BLaER1 treated with 17β-estradiol and CSF1 and Interleukin-3, amounts not matched to agents 10 nM and 100 nM (cell line): ENCODE data around the gene MAPK8IP1.

Experiments used
- H3K27ac ChIP-seq, 11 experiments: shearing (Covaris generic); formaldehyde crosslinking; 2 replicates each; pipeline ENCODE4 v1.8.1; 2022
- H3K27me3 ChIP-seq, 11 experiments: shearing (Covaris generic); formaldehyde crosslinking; 2 replicates each; pipeline ENCODE4 v1.8.1; 2022
- H3K36me3 ChIP-seq, 11 experiments: shearing (Covaris generic); formaldehyde crosslinking; 2 replicates each; pipeline ENCODE4 v1.8.1; 2022
- H3K4me1 ChIP-seq, 10 experiments: shearing (Covaris generic); formaldehyde crosslinking; 2 replicates each; pipeline ENCODE4 v1.8.1; 2022
- H3K4me2 ChIP-seq, 11 experiments: shearing (Covaris generic); formaldehyde crosslinking; 2 replicates each; pipeline ENCODE4 v1.8.1; 2022
- H3K4me3 ChIP-seq, 10 experiments: shearing (Covaris generic); formaldehyde crosslinking; 2 replicates each; pipeline ENCODE4 v1.8.1; 2022
- H3K9ac ChIP-seq, 11 experiments: shearing (Covaris generic); formaldehyde crosslinking; 2 replicates each; pipeline ENCODE4 v1.8.1; 2022
- H3K9me3 ChIP-seq, 11 experiments: shearing (Covaris generic); formaldehyde crosslinking; replicated peaks in 1 of 11; 2 replicates each; pipeline ENCODE4 v1.8.1; 2022
- H4K20me1 ChIP-seq, 11 experiments: shearing (Covaris generic); formaldehyde crosslinking; 2 replicates each; pipeline ENCODE4 v1.8.1; 2022
- Cebpa-rat ChIP-seq, 11 experiments: shearing (Covaris generic); IDR thresholded peaks; 2 replicates each; pipeline ENCODE4 v1.8.1; 2022

The MAPK8IP1 gene

DNA sequence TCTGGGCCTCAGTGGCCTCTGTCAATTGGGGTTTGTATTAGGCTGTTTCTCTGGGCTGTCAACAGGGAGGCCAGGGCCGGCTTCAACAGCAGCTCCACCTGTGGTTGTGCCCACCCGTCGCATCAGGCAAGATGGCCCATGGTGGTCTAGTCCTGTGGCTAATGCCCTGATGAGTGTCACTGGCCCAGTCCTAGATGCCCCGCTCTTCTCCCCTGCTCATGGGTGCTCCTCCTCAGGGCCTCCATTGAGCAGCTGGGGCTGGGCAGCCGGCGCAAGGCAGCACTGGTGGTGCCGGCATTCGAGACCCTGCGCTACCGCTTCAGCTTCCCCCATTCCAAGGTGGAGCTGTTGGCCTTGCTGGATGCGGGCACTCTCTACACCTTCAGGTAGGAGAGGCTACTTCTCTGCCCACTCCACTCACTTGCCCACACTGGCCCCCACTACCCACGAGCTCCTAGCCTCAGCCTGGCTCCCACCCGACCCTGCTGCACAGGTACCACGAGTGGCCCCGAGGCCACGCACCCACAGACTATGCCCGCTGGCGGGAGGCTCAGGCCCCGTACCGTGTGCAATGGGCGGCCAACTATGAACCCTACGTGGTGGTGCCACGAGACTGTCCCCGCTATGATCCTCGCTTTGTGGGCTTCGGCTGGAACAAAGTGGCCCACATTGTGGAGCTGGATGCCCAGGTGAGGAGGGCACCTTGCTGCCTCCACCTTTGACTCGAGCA is 42.4 kb downstream of the MAPK8IP1 start:
- Histone ChIP-seq H3K36me3 (peaks cover 0 to 9% (median 0%) of the 10 kb centered on the region in 11 experiments; a peak in 4 of 22 replicates), H3K27ac (peak overlapping the region in 6 of 11 experiments; percentile 24 to 88 (median 82); a peak in 5 of 22 replicates), H4K20me1 (peaks cover 0 to 42% (median 12%) of the 10 kb centered on the region in 11 experiments; a peak in 16 of 22 replicates), H3K9me3 (no peaks in the 10 kb centered on the region), H3K4me3 (no peak overlapping the region), H3K9ac (no peak overlapping the region; a peak in 2 of 22 replicates), H3K27me3 (peaks cover 10 to 26% (median 23%) of the 10 kb centered on the region in 11 experiments), H3K4me2 (peak overlapping the region in 9 of 11 experiments; percentile 86 to 99 (median 95); a peak in 18 of 22 replicates), H3K4me1 (peaks cover 50 to 99% (median 90%) of the 10 kb centered on the region in 10 experiments)
- TF ChIP-seq Cebpa-rat (IDR thresholded peaks at IDR 0.05), result no peak

GRCh38 chr11:45928535-45929215 is 43.2 kb downstream of the MAPK8IP1 start:
- Histone ChIP-seq H3K4me2 (peak overlapping the region in 10 of 11 experiments; percentile 8 to 99 (median 95); a peak in 18 of 22 replicates), H3K27me3 (peaks cover 3 to 21% (median 15%) of the 10 kb centered on the region in 11 experiments; a peak in 13 of 22 replicates), H3K4me3 (no peak overlapping the region), H3K36me3 (peaks cover 0 to 11% (median 0%) of the 10 kb centered on the region in 11 experiments; a peak in 5 of 22 replicates), H3K4me1 (peaks cover 51 to 99% (median 90%) of the 10 kb centered on the region in 10 experiments), H3K9me3 (no peaks in the 10 kb centered on the region), H3K27ac (peak overlapping the region in 8 of 11 experiments; percentile 76 to 88 (median 82); a peak in 14 of 22 replicates), H3K9ac (peak overlapping the region in 7 of 11 experiments; percentile 14 to 76 (median 66); a peak in 9 of 22 replicates), H4K20me1 (peaks cover 0 to 51% (median 12%) of the 10 kb centered on the region in 11 experiments; a peak in 16 of 22 replicates)
- no peak for TF ChIP-seq Cebpa-rat (IDR thresholded peaks at IDR 0.05)

GRCh38 chr11:45929486-45930030 is 44.1 kb downstream of the MAPK8IP1 start:
- peak overlapping the region in 8 of 10 experiments; percentile 8 to 60 (median 42); a peak in 11 of 20 replicates for H3K4me3 ChIP-seq
- H3K4me2 ChIP-seq, result peak overlapping the region; percentile 77 to 99 (median 95)
- H3K4me1 ChIP-seq, result peaks cover 53 to 99% (median 90%) of the 10 kb centered on the region in 10 experiments
- H3K27ac ChIP-seq, result peak overlapping the region in 10 of 11 experiments; percentile 33 to 88 (median 80); a peak in 19 of 22 replicates
- peaks cover 0 to 60% (median 14%) of the 10 kb centered on the region in 11 experiments; a peak in 16 of 22 replicates for H4K20me1 ChIP-seq
- H3K36me3 ChIP-seq, result peaks cover 1 to 19% (median 7%) of the 10 kb centered on the region in 11 experiments; a peak in 15 of 22 replicates
- H3K9me3 ChIP-seq, result no peaks in the 10 kb centered on the region
- H3K9ac ChIP-seq, result peak overlapping the region in 10 of 11 experiments; percentile 21 to 77 (median 68); a peak in 19 of 22 replicates
- no peak for TF ChIP-seq Cebpa-rat (IDR thresholded peaks at IDR 0.05)
- H3K27me3 ChIP-seq, result peaks cover 0 to 21% (median 7%) of the 10 kb centered on the region in 11 experiments; a peak in 15 of 22 replicates

DNA sequence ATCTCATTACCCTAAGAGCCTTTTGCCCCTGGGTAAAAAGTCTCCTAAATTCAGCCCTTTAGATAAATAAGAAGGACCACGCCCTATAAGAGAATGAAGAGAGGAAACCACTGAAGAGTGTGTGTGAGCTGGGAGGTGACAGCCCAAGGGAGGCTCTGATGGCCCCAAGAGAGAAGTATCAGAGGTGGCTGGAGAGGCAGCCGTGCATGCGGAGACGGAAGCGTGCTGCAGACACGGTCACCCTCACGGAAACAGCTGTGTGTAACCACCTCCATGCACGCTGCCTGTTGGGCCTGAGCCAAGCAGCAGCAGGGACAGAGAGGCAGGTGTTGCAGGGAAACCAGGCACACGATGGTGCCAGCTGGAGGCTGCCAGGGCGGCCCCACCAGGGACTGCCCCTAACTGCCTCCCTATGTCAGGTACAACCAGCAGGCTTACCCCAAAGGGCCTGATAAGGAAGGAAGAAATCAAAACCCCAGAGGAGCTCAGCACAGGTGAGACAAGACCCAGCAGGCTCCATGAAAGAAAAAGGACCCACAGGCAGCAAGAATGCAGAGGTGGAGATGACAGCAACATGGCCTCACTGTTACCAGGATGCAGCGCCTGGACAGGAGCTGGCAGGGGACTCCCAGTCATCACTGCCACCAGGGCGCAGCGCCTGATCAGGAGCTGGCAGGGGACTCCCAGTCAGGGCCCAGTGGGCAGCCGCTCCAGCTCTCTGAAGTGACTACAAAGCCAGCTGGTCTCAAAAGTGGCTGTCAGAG is 44.8 kb downstream of the MAPK8IP1 start:
- Histone ChIP-seq H4K20me1 (peaks cover 0 to 66% (median 14%) of the 10 kb centered on the region in 11 experiments; a peak in 16 of 22 replicates), H3K4me2 (peak overlapping the region; percentile 77 to 99 (median 95)), H3K9ac (peak overlapping the region in 10 of 11 experiments; percentile 21 to 77 (median 68); a peak in 19 of 22 replicates), H3K36me3 (peaks cover 8 to 26% (median 14%) of the 10 kb centered on the region in 11 experiments), H3K27ac (peak overlapping the region in 10 of 11 experiments; percentile 33 to 88 (median 80); a peak in 19 of 22 replicates), H3K9me3 (no peaks in the 10 kb centered on the region), H3K4me1 (peaks cover 60 to 99% (median 95%) of the 10 kb centered on the region in 10 experiments), H3K4me3 (peak overlapping the region in 8 of 10 experiments; percentile 8 to 60 (median 42); a peak in 12 of 20 replicates), H3K27me3 (peaks cover 0 to 26% (median 2%) of the 10 kb centered on the region in 11 experiments; a peak in 13 of 22 replicates)
- no peak for TF ChIP-seq Cebpa-rat (IDR thresholded peaks at IDR 0.05)

- Histone ChIP-seq H3K4me3 (peak overlapping the region in 1 of 10 experiments; percentile 19; a peak in 2 of 20 replicates), H4K20me1 (peaks cover 0 to 75% (median 14%) of the 10 kb centered on the region in 11 experiments; a peak in 16 of 22 replicates), H3K4me2 (peak overlapping the region; percentile 77 to 99 (median 95)), H3K27me3 (peaks cover 0 to 26% (median 0%) of the 10 kb centered on the region in 11 experiments; a peak in 8 of 22 replicates), H3K36me3 (peaks cover 11 to 34% (median 20%) of the 10 kb centered on the region in 11 experiments), H3K27ac (peak overlapping the region in 9 of 11 experiments; percentile 1 to 88 (median 79); a peak in 16 of 22 replicates), H3K9ac (peak overlapping the region in 8 of 11 experiments; percentile 4 to 77 (median 72); a peak in 14 of 22 replicates), H3K9me3 (no peaks in the 10 kb centered on the region), H3K4me1 (peaks cover 68 to 100% (median 94%) of the 10 kb centered on the region in 10 experiments)
- TF ChIP-seq Cebpa-rat (IDR thresholded peaks at IDR 0.05), result no peak
Measured at GRCh38 chr11:45930951-45931570, 45.6 kb downstream of the MAPK8IP1 start.

DNA sequence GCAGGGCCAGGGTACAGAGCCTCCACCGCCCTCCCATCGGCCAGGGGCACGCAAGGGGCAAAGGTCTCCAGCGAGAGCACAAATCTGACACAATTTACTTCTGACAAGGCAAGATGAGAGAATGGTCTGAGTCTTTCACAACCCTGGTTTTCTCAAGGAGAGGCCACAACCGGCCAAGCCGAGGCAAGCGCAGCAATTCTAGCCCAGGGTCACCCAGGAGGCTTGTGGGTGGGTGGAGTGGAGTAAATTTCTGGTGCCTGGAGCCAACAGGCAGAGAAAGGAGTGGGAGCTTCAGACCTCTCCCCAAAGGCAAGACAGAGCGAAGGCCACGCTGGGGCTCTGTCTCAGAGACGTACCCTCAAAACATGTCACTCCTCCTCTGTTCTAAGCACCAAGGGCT is 46.3 kb downstream of the MAPK8IP1 start:
- peak overlapping the region in 8 of 11 experiments; percentile 1 to 77 (median 72); a peak in 12 of 22 replicates for H3K9ac ChIP-seq
- peak overlapping the region in 2 of 10 experiments; percentile 7 to 19; a peak in 2 of 20 replicates for H3K4me3 ChIP-seq
- peaks cover 0 to 26% (median 0%) of the 10 kb centered on the region in 11 experiments; a peak in 8 of 22 replicates for H3K27me3 ChIP-seq
- peak overlapping the region; percentile 77 to 99 (median 95) for H3K4me2 ChIP-seq
- no peaks in the 10 kb centered on the region for H3K9me3 ChIP-seq
- TF ChIP-seq Cebpa-rat (IDR thresholded peaks at IDR 0.05), result no peak
- H4K20me1 ChIP-seq, result peaks cover 0 to 81% (median 14%) of the 10 kb centered on the region in 11 experiments; a peak in 16 of 22 replicates
- H3K4me1 ChIP-seq, result peaks cover 75 to 94% (median 88%) of the 10 kb centered on the region in 10 experiments
- H3K27ac ChIP-seq, result peak overlapping the region in 8 of 11 experiments; percentile 73 to 88 (median 80); a peak in 14 of 22 replicates
- peaks cover 14 to 41% (median 24%) of the 10 kb centered on the region in 11 experiments for H3K36me3 ChIP-seq

DNA sequence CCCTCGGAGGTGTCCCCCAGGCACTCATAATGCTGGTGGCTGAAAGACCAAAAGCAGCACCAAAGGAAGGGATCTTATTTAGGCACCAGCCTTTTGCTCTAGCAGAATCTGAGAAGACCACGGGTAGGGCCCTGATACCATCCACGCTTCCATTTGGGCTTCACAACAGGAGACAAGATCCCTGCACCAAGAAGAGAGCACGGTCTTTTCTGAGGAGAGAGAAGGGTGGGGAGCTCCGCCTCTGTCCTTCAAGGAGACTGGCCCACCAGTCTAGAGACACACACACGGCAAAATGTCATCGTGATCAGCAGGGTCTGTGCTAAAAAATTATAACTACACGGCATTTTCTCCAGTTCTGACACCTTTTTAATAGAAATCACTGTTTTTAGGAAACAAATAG is 46.8 kb downstream of the MAPK8IP1 start:
- peak overlapping the region in 3 of 10 experiments; percentile 7 to 19 (median 19); a peak in 3 of 20 replicates for H3K4me3 ChIP-seq

More for the DNA sequence above, 46.8 kb downstream of the MAPK8IP1 start:
- H3K4me2 ChIP-seq, result peak overlapping the region; percentile 77 to 99 (median 95)
- H4K20me1 ChIP-seq, result peaks cover 0 to 81% (median 14%) of the 10 kb centered on the region in 11 experiments; a peak in 16 of 22 replicates
- peak overlapping the region in 5 of 11 experiments; percentile 1 to 77 (median 72); a peak in 8 of 22 replicates for H3K9ac ChIP-seq
- peaks cover 16 to 46% (median 28%) of the 10 kb centered on the region in 11 experiments for H3K36me3 ChIP-seq
- peaks cover 75 to 90% (median 83%) of the 10 kb centered on the region in 10 experiments for H3K4me1 ChIP-seq
- H3K9me3 ChIP-seq, result no peaks in the 10 kb centered on the region
- TF ChIP-seq Cebpa-rat (IDR thresholded peaks at IDR 0.05), result no peak
- peaks cover 0 to 26% (median 0%) of the 10 kb centered on the region in 11 experiments; a peak in 8 of 22 replicates for H3K27me3 ChIP-seq
- H3K27ac ChIP-seq, result peak overlapping the region in 7 of 11 experiments; percentile 73 to 88 (median 79); a peak in 11 of 22 replicates
